Renal pelvis (tissue), 4 donors: ENCODE data around the gene IRAK4. TPM values are rescaled to one million over a fixed set of nuclear protein-coding genes. Genes with fewer than 3 reads are reported as not detected.

Experiments used
- DNase-seq: peaks from one replicate; pipeline ENCODE4 v3.0.0-alpha.2; 2013
- polyA plus RNA-seq, 3 donors: library from polyadenylated mRNA; unstranded; fragments of 120-200 nt; gene quantifications; one replicate each; pipeline ENCODE4 v1.2.1, GENCODE V29; 2013; ENCODE audit not compliant: insufficient read length in 3 of 3

IRAK4 gene
- polyA plus RNA-seq, 3 donors = 11.2 to 19.5 (median 15.9) TPM

DNA sequence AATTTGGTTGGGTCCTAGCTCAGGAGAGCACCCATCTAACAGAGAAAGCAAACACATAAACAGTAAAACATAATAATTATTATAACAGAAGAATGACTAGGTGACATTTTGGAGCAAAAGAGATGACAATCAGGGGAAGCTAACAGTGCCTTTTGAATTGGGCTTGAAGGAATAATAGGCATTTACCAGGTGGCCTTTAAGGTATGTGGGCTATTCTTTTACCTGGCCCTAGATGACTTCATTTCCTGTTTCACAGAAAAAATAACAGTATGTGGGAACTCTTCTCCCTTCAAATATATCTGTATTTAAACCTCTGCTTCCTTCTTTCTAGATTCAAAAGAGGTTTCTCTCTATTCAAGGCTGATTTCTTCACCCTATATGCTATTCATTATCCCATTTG lies 3.8 kb downstream of the IRAK4 start:
- DNase-seq = no peak

DNA sequence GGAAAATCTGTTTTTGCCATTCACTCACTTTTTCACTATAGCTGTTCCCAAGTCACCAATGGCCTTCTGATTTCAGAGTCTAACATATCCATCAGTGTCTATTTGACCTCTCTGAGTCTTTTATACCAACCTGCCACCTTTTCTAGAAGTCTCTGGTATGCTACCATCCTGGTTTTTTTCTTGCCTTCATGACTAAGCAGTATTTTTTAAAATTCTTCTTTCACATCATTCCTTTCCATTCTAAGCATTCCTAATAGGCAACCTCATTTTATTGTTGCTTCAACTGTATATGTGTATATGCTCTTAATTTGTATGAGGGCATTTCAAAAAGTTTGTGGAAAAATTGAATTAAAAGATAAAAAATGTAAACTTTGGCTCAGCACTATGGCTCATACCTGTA lies 5.0 kb downstream of the IRAK4 start:
- DNase-seq = no peak

DNA sequence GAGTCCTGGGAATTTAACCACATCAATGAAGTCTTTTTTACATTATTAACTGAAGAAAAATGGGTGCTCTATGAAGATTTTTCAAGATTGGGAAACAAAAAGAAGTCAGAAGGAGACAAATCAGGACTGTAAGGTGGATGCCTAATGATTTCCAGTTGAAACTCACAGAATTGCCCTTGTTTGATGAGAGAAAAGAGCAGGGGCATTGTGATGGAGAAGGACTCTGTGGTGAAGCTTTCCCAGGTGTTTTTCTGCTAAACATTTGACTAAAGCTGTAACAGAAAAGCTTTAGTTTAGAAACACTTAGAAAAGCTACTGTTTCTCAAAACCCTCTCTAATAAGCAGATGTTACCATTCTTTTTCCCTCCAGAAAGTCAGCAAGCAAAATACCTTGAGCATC lies 5.8 kb downstream of the IRAK4 start:
- no peak for DNase-seq

DNA sequence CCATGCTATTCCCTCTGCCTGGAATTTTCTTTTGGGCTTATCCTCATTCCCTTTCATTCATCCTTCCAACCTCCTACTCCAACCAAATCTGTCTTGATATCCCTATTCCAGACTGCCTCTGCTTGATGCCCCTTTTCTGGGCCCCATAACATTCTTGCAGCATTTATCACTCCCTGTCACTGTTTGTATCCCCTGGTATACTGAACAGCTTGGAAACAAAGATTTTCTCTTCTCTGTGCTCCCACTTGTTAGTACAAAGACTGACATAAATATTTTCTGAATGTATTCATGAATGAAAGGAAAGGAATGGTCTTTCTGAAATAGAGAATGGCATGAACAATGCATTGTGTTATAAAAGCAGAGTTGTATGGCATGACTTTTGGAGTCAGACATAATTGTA lies 7.5 kb downstream of the IRAK4 start:
- no peak for DNase-seq

DNA sequence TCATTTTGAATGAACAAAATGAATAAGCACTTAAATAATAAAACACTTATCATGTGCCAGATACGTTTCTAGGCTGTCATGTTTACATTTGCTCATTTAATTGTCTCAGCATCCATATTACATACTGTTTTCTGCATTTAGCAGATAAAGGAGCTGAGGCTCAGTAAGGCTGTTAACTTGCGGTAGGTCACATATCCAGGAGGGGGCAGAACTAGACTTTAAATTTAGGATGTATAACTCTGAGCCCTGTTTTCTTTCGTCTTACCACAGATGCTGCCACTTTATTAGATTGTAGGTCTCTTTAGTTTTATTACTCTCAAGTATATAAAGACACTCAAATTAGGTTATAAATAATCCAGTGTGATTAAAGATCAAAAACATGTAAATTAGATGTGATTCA lies 17.7 kb downstream of the IRAK4 start:
- peak; percentile 14 for DNase-seq

DNA sequence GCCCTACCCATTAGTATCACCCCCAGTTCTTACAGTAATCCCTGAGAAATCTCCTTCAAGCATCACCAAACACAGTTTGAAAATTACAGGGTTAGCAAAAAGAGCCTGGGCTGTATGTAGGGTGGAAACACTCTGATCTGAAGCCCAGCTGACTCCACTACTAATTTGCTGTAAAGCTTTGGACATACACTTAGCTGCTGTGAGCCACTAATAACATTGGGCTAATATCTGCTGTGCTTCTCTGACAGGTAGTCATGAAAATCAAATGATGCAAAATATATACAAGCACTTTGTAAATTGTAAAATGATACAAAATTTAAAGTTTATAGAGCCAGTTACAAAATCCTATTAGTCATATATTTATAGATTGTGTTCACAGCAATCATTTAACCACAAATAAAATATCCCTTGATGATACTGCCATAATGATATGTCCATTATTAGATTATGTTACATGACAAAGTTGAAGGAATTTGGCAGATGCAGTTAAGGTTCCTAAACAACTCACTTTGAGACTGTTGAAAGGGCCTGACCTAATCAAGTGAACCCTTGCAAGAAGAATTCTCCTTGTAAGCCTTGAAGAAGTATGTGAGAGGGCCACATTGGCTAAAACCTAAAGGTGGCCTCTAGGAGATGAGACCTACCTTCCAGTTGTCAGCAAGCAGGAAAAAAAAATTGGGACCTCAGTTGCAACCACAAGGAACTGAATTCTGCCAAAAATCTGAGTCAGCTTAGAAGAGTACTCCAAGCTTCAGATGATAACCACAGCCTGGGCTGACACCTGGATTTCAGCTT lies 28.3 kb downstream of the IRAK4 start:
- DNase-seq = no peak

DNA sequence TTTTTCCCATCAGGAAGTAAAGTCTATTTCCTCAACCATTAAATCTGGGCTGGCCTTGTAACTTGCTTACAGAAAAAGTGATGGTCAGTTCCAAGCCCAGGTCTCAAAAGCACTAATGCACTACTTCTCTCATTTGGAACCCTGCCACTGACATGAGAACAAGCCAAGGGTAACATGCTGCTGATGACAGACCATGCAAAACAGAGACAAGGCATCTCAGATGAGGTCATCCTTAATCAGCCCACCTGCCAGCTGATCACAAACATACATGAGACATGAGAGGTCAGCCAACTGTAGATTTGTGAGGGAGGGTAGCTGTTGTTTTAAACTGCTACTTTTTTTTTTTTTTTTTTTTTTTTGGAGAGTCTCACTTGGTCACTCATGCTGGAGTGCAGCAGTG lies 31.2 kb downstream of the IRAK4 start:
- no peak for DNase-seq

DNA sequence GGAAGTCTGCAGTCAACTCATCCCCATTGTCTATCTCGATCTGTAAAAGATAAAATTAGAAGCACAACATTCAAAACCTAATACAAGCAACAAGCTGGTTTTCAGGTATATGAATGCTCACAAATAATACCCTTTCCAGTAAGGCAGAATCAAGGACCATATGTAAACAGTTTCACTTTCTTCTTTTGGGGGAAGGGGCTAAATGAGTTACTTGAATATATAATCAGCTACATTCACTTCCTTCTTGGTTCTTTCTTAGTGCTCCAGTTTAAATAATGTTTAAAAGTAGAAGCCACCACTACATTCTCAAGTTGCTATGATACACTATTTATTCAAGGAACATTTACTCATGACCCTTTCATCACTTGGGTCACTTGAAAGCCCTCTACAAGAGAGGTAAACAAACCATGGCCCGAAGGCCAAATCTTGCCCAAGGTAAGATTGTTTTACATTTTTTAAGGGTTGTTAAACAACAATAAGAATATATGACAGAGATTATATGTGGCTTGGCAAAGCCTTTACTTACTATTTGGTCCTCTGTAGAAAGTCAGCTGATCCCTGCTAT lies 37.0 kb downstream of the IRAK4 start:
- DNase-seq = no peak

DNA sequence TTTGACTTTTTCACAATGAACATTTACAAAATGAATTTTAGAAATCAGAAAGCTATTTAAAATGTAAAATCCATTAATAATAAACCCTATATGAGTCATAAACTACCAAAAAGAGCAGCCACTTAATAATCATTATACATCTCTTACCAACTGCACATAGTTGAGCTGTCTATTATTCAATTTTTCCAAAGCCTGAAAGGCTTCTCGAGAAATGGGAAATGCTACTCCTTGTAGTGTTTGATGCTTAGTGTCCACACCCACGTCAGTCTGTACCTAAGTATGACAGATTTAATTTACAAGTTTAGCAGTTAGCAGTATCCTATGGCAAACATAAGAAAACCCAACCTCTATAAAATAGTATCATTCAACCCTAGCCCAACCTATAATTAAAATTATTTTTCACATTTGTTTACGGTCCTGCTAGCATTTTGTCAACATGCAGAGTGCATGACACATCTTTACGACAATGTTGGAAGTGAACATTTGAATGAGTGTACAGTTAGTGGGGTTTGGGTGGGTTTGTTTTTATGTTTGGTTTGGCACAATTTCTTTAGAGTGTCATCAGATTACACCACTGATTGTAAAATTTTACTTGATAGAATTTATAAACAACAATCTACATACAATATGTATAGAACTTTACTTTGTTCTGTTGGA lies 38.9 kb downstream of the IRAK4 start:
- no peak for DNase-seq

DNA sequence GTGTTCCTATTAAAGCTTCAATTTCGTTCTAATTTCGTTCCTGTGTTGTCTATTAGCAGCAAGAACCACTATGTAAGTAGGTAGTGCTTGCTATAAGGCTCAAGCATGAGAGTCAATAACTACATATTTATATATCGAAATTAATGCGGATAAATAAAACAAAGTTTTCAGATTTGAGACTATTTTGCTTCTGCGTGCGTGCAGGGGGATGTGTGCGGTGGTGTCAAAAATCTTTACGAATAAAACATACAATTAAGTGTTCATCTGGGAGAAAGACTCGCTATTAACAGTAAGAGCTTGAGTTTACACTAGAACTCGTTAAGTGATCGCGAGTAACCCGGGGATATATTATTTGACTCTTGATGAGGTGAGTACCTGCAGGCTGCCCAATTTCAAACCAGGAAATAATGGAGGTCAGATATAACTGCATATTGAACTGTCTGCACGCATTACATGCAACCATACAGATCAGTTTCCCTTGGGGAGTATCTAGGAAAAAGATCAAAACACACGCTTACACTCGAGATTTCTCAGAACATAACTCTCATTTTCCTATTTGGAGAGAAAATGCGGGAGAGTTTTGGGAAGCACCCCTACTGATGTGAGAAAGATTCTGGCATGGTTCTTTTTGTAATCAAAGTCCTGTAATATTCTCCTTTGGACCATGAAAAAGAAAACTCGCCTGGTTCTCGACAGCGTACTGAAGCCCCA lies 46.6 kb downstream of the IRAK4 start:
- DNase-seq = no peak

DNA sequence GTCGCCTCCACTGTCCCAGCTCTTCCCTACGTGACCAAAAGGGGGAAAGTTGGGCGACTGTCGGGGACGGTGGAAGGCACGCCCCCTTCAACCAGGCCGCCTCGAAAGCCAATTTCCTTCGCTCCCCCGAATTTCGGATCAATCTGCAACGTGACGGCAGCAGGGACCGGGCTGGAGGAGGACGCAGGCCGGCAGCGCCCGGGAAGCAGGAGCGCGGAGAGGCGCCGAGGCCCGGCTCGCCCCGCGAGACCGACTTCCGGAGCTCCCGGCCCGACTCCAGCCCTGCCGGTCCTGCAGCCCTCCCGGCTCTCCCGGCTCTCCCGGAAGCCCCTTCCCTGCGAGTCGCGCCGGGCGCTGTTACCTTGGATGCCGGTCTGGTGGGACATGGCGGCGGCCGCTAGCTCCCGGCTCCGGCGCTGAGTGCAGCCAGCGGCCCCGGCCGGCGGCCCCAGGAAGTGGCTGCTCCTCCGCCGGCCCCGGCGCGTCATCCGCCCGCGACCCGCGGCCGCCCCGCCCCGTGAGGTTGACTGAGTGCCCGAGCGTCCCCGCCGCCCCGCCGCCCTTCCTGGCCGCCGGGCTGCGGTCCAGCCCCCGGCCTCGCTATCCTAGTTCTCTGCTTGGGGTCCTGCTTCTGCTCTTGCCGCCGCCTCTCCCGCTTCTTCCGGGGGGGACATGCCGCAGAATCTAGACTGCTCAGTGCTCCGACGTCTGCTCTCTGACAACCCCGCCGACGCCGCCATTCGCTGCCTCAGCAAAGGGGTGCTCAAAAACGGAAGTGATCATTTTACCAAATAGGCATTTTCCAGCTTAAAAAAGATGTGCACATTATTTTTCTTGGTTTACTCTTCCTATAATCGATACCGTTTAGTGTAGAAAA lies 47.3 kb downstream of the IRAK4 start, which contains the start of gene TWF1:
Gene TWF1 (minus strand): TSS at position 458 of the 877 bp plus-strand sequence. CDS start 72 bp downstream, at position 386.
- peak; percentile 87 for DNase-seq

DNA sequence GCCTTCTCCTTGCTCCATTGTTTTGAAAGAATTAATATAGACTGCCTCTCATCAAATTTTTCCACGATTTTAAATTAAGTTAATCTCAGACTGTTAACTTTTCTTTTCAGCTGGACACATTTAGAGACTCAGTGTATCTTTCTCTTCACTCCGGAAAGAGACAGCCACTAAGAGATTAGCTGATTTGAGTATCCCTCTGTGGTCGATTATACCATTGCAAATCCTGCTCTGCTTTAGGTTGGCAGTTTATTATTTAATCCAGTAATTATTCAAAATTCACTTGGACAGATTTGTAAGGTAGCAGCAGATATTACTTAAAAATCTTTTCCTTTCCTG lies 48.0 kb downstream of the IRAK4 start:
- no peak for DNase-seq

DNA sequence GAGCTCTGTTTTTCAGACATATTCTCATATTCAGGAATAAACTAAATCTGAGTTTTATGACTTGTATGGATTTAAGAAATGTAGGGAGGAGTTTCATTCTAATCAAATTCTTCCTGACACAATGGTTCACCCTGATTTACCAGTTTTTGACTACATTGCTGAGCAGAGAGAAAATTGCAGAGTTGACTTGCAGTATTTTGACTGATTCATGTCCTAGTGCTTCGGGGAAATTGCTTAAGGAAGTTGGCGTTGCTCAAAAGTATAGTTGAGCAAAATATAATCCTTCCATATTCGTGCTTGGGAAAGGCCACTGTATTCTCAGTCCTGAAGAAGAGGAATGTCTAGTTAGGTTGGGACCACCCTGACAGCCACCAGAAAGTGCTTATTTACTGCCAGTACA lies 48.6 kb downstream of the IRAK4 start:
- no peak for DNase-seq

DNA sequence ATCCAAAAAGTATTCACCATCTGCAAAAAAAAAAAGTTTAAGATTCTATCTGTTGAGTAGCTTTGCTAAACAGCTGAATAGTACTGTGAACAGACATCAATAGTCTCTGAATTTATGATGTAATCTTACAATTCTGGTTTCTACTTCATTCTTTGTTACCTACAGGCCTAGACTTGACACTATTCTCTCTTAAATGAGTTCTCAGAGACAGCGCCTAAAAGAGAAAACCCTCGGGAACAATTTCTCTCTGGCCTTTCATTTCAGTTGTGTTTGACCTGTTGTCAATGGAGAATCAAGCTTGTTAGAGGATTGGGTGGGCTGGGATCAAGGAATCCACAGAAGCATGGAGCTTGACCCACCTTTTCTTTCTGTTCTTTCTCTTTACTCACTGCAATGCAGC lies 53.3 kb downstream of the IRAK4 start:
- DNase-seq = no peak

DNA sequence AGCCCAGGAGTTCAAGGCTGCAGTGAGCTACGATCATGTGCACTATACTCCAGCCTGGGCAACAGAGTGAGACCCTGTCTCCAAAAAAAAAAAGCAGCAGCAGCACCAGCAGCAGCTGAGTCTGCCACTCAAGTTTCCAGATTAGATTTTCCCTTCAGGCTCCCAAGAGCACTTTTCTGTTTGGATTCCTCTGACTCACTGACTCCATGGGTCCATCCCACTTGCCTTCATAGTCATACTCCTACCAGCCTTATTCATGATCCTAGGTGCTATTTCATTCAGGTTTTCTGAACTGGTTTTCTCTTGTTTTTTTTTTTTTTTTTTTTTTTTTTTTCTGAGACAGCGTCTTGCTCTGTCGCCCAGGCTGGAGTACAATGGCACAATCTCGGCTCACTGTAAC lies 54.2 kb downstream of the IRAK4 start:
- no peak for DNase-seq

DNA sequence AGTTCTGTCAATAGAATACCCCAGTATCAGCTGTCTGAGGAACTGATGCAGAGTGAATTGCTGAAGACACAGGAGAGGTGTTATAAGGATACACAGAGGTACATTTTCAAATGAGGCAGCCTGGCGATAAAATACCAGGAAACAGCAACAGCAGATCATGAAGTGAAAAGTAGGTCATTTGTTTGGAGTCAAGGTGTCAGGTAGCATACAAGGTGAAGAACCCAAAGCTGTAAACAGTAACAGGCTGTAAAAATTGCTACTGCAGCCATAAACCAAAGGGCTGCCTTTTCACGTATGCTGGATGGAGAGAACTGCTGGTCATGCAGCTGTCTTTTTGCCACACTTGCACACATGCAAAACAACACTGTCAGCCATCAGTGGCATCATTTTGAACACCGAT lies 56.7 kb downstream of the IRAK4 start:
- DNase-seq = no peak

DNA sequence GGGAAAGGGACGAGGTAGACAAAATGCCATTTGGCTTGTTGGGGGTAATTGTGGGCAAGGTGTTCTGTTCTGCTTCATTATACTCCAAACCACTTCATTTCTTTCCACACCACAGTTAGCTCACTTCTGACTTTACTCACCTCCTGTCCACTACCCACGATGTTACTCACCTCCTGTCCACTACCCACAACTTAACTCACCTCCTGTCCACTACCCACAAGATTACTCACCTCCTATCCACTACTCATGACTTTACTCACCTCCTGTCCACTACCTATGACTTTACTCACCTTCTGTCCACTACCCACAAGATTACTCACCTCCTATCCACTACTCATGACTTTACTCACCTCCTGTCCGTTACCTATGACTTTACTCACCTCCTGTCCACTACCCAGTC lies 57.4 kb downstream of the IRAK4 start:
- no peak for DNase-seq

DNA sequence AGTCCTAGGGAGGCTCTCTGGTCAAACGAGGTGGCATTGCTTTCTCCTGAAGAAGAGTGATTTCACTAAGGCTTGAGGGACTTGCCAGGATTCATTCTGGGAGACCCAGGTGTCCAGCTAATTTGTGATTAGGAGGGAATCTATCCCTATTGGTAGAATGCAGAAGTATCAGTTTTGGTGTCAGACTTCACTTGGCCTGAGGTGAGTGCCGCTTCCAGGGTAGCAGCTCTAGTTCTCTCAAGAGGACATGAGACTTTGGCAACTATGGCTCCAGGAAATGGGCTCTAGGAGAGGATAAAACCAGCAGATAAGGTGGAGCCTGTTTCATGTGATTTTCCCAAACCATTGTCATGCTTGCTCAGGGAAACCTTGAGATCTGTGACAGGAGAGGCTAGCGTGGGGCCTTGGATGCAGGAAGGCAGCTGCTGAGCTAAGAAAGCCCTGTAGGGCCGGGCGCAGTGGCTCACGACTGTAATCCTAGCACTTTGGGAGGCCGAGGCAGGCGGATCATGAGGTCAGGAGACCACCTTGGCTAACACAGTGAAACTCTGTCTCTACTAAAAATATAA lies 65.5 kb downstream of the IRAK4 start:
- DNase-seq = no peak

DNA sequence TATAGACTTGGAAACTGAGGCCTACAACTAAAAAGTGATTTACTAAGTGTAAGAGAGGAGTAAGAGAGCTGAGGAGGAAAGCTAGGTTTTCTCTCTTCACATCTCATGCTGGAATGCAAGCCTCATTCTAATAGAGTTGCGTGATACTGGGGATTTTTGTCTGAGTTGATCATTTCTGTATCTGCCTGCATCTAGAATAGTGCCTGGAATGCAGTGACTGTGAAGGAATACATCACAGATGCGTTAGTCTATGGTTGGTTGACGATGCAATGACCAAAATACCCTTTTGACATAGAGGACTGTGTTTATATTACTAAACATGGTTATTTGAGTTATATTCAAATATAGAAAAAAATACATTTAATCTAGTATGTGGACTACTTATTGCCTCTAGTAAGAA lies 67.9 kb downstream of the IRAK4 start:
- DNase-seq = no peak

DNA sequence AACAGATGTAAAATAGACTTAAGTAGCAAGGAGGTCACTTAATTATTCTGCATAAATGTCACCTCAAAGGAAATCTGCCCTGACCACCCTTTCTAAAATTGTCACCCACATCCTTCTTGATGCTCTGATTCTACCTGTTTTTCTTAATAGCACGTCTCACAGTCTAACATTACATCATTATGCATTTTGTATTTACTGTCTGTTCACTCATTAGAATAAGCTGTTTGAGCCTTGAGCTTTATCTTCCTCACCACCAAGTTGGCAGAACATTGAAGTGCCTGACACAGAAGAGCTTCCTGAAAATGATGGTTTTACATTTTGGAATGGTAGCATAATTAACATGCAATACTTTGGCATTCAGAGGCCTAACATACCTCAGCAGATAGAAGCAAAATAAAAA lies 68.3 kb downstream of the IRAK4 start:
- no peak for DNase-seq

DNA sequence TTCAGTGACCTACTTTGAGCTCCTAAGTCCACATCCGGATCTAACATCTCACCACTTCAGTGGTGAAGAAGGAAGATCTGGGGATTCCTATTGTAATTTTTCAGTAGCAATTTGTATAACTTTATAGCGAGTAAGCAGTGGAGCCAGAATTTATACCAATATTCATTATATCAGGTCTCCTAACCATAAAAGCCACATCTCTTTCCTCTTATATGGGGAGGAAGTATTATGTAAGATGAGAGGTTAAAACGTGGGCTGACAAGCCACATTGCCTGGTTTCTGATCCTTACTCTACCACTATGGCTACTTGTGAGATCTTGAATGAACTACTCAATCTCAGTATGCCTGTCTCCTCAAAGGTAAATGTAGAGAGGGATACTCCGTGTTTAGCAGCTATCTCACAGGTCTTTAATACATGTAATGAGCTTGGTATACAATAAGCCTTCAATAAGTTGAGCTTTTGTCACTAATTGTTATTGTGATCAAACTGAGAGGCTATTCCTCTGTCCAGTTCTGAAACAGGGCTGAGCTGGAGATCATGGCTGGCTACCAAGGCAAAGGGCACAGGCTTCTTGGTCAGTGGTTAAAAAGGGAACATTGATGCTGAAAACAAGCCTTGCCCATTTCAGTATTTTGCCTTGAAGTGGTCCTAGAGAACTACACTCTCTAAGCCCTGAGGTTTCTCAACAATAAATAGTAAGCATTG lies 73.9 kb downstream of the IRAK4 start:
- no peak for DNase-seq
